ENCODE data around the gene ROBO2.

The ROBO2 gene

DNA sequence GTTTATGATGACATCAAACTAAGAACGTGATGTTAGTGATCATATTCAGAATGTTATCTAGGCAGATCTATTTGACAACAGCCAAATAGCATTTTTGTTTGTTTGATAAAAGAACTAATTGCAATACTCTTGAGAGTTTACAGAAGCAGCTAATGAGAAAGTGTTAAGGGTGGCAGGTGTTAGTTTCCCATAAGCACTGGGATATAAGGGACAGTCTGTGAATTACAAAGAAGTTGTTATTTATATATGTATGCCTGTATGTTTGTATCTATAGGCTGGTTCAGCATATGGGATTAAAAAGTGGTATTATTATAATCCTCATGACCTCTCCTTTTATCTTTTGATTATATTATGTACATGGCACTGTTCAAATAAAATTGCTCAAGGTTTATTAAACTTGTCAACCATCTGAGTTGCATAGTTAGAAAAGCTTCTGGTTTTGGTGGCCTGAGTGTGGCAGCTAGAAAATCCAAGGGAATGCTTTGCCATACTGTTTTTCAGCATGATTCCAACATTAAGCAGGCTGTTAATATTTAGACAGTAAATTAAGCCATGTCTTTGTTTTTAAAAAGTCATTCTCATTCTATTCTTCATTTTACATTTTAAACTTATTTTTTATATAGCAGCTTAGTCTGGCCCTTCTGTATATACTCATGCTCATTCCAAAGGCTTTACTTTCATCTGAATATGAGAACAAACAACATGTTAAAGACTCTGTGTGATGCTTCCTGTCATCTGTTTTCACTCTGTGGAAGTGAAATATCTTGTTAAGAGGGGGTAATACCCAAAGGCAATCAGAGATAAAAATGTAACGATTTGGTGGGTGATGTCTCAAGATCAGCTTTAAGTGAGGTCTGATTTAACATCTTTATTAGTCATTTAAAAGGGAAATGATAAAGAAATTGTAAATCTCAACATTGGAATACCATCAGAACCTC lies 13.1 kb downstream of the ROBO2 start:
- DNase-seq (ENCODE audit: low read depth), result no peak

GRCh38 chr3:77053795-77054194 lies 13.9 kb downstream of the ROBO2 start:
- no peak for DNase-seq (ENCODE audit: low read depth)

DNA sequence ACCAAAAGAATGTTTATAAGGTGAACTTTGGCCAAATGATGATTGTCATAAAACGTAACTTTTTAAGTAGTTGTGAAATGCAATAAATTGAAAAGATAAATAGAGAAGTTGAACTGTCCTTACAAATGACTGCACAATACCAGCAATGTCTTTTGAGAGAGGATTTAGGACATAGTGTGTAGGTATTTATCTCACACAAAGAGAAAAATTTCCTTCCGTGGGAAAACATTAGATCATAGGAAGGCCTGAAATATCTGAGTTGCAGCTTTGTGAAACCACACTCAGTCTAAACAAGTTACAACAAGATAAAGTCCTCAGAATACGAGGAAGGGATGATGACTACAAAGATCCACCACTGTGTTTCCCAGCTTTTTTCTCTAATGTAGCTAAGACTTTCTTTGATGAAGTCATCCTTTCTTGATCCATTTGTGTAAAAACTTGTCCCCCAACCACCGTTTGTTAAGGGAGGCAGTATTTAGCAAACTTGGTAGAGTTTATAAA lies 16.0 kb downstream of the ROBO2 start:
- no peak for DNase-seq (ENCODE audit: low read depth)

- no peak for DNase-seq (ENCODE audit: low read depth)
Measured at GRCh38 chr3:77059354-77059753, 19.5 kb downstream of the ROBO2 start.

DNA sequence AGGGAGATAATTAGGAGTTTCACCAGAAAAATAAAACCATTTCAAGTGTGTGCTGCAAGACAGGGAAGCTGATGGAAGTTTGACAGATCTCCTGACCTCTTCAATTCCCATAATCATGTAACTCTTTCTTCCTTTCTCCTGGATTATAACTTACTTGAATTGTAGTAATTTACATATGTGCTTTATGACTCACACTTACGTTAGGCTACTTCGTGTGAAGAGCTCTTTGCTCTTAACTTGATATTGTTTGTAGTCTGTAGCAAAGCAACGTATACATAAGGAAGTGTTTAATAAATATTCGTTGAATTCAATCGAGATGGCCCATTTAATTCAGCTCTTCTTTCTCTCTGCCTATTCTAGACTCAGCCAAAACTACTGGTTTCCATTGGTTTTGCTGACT lies 23.5 kb downstream of the ROBO2 start:
- DNase-seq (ENCODE audit: low read depth), result no peak

DNA sequence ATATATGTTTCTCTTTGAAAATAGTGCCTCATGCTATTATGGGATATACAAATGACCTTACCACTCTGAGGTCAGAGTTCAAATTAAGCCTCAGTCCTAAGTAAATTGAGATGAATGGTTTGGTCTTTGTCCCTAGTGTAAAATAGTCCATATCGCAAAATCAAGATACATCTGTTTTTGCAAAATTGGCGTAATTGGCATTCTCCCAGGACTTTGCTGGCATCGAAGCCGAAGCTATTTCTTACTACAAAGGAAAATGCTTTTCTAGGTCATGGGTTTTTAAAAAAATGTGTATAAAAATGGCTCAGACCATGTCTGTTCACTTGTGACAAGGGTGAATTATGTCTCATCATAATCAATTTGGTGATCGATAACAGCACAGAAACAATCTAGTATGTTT lies 25.9 kb downstream of the ROBO2 start:
- no peak for DNase-seq (ENCODE audit: low read depth)

DNA sequence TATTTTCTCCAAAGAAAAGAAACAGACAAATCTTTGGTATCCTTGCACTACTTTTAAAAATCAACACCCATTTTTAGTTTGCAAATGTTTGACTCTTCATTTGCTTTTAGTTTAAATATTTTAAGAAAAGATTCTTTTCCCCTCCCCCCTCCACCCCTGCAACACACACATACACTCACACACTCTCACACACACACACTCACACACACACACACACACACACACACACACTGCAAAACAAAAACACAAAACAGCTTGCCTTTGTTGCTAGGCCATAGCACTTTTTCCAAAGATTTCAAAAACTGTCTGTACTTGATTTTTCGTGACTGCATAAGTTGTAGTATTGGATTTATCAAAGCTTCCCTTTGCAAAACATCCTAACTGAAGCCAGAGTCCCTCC lies 26.9 kb downstream of the ROBO2 start:
- no peak for DNase-seq (ENCODE audit: low read depth)

DNA sequence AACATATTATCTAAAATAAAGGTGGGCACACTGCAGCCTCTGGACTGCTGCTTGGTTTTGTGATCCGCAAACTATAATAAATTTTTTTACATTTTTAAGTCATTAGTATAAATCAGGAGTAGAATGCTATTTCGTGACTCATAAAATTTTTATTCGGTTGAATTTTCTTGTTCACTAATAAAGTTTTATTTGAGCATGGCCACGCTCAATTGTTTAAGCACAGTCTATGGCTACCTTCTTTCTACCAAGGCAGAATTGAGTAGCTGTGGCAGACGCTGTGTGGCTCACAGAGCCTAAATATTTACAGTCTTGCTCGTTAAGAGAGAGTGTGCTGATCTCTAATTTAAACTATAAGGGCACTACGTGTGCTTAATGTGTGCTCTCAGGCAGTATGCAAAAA lies 28.9 kb downstream of the ROBO2 start:
- no peak for DNase-seq (ENCODE audit: low read depth)

- no peak for DNase-seq (ENCODE audit: low read depth)
Measured at GRCh38 chr3:77071364-77071763, 31.5 kb downstream of the ROBO2 start.

DNA sequence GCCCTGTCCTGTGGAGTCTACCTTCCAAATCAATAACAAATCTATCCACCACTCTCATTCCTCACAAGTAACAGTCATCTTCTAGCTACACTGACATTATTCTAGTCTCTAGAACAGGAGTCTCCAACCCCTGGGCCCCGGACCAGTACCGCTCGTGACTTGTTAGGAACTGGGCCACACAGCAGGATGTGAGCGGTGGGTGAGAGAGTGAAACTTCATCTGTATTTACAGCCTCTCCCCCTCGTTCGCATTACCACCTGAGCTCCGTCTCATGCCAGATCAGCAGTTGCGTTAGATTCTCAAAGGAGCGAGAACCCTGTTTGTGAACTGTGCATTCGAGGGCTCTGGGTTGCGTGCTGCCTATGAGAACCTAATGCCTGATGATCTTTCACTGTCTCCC lies 31.9 kb downstream of the ROBO2 start:
- no peak for DNase-seq (ENCODE audit: low read depth)

- DNase-seq (ENCODE audit: low read depth), result no peak
Measured at GRCh38 chr3:77072232-77072631, 32.3 kb downstream of the ROBO2 start.

- no peak for DNase-seq (ENCODE audit: low read depth)
Measured at GRCh38 chr3:77078279-77078678, 38.4 kb downstream of the ROBO2 start.

DNA sequence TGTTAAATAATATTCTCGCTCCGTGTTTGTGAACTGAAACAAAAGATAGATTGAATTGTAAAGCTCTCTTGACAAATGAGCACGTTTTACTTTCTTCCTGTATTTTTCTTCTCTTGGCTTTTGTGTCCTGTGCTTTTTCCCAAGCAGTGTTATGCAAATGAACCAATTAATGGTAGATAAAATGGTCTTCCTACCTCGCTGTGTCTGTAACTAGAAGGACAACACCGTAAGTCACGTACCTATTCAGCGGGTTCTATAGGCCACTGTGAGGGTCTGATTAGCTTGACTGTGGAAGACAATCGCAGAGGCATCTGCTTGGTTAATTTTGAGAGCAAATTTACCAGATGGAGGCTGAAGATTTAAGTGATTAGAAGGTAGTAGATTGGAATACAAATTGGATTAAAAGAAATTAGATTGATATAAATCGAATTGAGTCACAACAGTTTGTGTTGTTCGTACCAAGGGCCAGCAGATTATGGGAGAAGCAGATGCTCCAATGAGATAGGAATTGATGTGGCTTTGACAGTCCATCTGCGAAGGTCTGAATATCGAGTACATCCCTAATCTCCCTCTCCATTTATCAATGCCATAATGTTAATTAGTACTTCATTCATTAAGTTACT lies 40.2 kb downstream of the ROBO2 start:
- no peak for DNase-seq (ENCODE audit: low read depth)

- DNase-seq (ENCODE audit: low read depth), result no peak
Measured at GRCh38 chr3:77081240-77081661, 41.4 kb downstream of the ROBO2 start.

- no peak for DNase-seq (ENCODE audit: low read depth)
Measured at GRCh38 chr3:77084511-77084910, 44.6 kb downstream of the ROBO2 start.

- no peak for DNase-seq (ENCODE audit: low read depth)
Measured at GRCh38 chr3:77086408-77086807, 46.5 kb downstream of the ROBO2 start.

DNA sequence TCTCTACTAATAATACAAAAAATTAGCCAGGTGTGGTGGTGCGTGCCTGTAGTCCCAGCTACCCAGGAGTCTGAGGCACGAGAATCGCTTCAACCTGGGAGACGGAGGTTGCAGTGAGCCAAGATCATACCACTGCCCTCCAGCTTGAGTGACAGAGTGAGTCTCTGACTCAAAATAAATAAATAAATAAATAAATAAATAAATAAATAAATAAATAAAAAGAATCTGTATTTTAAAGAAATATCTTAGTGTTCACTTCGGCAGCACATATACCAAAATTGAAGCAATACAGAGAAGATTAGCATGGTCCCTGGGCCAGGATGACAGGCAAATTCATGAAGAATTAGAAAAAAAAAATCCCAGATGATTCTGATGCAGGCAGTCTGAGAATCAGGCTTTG lies 51.9 kb downstream of the ROBO2 start:
- DNase-seq (ENCODE audit: low read depth), result no peak

GRCh38 chr3:77093101-77093500 lies 53.2 kb downstream of the ROBO2 start:
- DNase-seq (ENCODE audit: low read depth), result no peak

DNA sequence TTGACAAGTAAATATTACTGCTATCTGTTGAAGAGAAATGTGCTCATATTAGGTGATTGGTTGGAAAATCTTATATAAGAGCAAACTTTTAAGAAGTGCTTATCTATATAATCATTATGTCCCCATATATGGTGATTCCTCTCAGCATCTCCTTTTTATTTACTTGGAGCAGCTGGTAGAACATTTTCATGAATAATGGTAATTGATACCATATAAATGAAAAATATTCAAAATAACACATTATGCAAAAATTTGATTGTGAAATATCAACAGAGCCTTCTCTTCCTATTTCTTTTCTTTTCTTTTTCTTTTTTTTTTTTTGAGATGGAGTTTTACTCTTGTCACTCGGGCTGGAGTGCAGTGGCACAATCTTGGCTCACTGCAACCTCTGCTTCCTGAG lies 56.2 kb downstream of the ROBO2 start:
- no peak for DNase-seq (ENCODE audit: low read depth)

DNA sequence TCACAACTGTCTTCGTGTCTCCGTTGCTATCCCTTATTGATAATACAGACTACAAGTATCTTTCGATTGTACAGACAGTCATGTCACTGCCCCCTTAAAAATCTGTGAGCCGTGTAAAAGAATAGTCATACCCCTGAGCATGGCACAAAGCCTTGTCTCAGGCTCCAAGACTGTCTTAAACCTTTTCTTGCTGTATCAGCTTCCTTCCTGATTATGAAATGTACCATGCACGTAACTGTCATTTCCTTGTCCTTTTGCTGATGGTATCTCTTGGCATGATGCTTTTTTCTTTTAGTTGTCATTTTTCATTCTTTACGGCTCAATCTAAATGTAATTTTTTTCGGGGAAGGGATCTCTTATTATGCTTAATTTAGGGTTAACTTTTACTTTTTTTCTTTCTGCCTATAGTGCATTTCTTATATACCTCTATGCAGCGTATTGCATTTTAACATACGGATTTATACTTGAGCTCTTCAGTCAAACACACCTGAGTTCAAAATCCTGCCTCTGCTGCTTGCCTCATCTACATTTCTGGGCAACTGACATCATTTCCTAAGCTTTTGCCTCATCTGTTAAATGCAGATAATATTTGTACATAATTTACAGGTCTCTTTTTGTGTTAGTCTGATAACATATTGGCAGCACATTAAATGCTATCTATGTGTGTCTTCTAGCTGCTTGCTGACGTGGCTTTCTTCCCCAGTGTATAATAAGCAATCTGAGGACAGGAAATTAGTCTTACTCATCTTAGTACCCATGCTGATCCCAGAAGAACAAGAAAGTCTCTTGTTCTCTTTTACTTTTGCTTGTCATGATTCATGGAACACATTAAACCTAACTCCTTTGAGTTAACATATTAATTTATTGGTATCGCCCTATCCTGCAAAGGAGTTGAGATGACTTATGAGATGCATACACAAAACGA lies 57.3 kb downstream of the ROBO2 start:
- DNase-seq (ENCODE audit: low read depth), result no peak

GRCh38 chr3:77102951-77103769 lies 63.3 kb downstream of the ROBO2 start:
- no peak for DNase-seq (ENCODE audit: low read depth)
